EL (cell line): ENCODE data around the gene LRRC8D.

Experiments used
- DNase-seq: peaks from one replicate; pipeline ENCODE4 v3.0.0-alpha.2; 2016

LRRC8D gene

DNA sequence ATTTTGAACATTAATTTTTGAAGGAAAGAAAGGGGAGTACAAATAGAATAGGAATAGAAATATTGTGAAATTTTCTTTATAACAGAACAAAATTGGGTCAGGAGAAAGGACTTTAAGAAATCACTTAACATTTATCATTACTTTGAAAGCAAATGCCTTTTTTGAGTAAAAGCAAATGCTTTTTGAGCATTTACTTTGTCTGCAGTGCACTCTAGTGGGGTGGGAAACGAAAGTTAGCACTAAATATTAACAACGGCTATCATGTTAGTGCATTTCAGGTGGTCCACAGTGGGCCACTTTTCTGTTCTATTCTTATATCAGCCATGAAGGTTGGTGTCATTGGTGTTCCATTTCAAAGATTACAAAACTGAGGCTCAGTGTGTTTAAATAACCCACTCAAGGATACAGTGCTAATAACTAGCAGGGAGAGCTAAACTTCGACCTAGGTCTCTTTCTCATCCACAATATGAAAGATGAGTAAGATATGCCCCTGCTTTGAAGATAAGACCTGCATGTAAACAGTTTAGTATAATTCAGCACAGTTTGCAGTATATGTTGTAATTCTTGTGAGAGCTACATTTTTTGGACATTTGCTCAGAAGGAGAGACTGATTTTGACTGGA lies 13.4 kb downstream of the LRRC8D start:
- DNase-seq = no peak

- no peak for DNase-seq
Observed at GRCh38 chr1:89836252-89837035, 15.6 kb downstream of the LRRC8D start.

- no peak for DNase-seq
Observed at GRCh38 chr1:89837036-89837481, 16.2 kb downstream of the LRRC8D start.

GRCh38 chr1:89837510-89837909 lies 16.7 kb downstream of the LRRC8D start:
- DNase-seq = no peak

DNA sequence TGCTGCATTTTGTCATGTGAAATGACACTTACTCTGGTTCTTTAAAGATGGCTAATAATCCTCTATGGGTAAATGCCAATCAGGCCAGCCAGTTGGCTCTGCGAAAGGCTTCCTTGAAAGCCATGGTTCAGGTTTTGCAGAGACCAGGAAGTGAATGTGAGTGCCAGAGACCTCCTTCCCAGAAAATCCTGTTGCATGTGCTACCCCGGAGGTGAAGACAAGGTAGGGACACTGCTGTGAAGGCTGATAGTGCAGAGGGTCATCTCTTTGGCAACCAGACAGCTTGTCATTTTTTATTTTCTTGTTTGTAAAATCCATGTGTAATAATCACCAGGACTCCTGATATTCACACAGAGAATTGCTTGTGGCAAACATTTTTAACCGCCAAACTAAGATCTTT lies 18.7 kb downstream of the LRRC8D start:
- DNase-seq = no peak

DNA sequence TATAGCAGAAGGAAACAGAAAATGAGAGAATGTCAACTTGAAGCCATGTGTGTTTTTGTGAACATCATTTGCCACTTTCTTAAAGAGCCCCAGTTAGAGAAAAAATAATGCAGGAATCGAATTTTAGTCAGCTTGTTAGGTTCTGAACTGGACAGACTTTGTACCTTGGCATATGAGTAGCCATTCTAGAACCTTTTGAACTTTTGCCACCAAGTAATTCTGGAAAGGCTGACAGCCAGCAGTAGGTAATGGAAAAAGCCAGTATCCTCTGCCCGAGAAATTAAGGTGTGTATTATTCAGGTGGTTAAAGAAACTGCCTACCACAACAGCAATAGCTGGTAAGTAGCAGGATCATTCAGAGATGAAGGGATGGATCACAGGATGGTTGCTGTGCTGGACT lies 20.7 kb downstream of the LRRC8D start:
- DNase-seq = no peak

DNA sequence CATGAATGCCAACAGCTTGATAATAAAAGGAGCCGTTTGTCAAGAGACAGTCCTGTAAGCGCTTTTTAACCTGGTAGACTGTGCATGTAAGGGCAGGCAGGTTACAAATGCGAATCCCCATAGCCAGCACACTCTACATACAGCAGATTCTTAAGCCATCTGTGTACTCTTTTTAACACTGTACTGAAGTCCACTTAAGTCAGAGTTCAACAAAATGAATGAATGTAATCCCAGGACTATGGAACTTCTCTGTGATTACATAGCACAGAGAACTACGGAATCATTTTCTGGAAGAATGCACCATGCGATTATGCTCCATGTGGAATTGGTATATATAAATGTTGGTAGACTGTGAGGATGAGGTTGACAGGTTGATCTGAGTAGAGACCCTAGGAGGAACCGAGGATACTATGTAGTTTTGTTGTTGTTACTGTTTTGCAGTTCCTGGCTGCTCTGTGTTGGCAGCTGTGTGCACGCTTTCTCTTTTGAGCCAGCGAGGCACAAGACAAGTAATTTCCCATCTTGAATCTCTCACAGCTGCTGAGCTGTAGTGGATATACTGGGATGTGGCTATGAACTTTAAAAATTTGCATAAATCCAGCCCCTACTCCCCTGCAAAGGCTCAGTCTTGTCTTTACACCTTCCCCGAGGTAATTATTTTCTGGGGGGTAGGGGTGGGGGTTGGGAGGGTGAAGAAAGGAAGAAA lies 21.9 kb downstream of the LRRC8D start:
- DNase-seq = no peak

- peak; percentile 76 for DNase-seq
Observed at GRCh38 chr1:89843273-89844130, 22.7 kb downstream of the LRRC8D start.

- peak; percentile 34 for DNase-seq
Observed at GRCh38 chr1:89844241-89844807, 23.5 kb downstream of the LRRC8D start.

DNA sequence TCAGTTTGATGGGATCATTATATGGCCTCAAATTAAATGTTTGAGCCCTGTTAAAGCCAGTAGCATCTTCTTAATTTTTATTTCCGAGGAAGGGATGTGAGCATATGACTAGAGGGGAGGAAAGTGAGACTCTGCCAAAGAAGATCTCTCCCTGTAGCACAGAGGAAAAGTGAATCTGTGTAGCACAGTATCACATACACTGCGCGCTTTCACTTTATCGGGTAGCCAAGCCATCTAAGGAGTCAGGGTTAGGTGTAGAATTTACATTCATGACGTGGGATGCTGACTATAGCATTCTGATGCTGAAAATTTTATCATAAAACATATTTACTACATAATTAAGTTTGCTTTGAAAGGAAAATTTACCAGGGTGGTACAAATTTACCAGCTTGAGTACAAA lies 24.0 kb downstream of the LRRC8D start:
- DNase-seq = no peak

GRCh38 chr1:89847191-89847729 lies 26.4 kb downstream of the LRRC8D start:
- no peak for DNase-seq

DNA sequence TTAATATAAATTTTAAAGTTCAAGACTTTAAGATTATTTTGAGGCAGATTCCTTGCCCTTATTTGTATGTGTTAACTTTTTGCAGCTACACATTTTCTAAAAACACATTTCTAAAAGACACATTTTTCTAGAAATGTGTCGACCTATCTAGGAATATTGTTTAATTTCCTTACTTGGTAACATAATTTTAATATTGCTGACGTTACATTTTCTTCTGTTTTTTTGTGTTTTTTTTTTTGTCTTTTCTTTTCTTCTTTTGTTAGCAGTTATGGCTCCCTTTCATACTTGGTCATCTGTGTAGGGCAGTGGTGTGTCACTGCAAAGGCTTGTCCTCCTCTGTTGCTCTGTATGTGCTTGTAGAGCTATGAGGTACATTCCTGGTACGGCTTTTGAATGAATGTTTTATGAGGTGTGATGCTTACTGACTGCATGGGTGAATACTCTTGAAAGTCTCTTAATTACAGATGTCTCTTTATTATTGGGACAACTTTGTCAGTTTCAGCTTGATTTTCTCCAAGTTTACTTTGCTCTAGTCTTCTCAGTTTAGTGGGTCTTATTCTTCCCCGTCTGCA lies 30.1 kb downstream of the LRRC8D start:
- peak; percentile 24 for DNase-seq

- no peak for DNase-seq
Observed at GRCh38 chr1:89854140-89854539, 33.3 kb downstream of the LRRC8D start.

DNA sequence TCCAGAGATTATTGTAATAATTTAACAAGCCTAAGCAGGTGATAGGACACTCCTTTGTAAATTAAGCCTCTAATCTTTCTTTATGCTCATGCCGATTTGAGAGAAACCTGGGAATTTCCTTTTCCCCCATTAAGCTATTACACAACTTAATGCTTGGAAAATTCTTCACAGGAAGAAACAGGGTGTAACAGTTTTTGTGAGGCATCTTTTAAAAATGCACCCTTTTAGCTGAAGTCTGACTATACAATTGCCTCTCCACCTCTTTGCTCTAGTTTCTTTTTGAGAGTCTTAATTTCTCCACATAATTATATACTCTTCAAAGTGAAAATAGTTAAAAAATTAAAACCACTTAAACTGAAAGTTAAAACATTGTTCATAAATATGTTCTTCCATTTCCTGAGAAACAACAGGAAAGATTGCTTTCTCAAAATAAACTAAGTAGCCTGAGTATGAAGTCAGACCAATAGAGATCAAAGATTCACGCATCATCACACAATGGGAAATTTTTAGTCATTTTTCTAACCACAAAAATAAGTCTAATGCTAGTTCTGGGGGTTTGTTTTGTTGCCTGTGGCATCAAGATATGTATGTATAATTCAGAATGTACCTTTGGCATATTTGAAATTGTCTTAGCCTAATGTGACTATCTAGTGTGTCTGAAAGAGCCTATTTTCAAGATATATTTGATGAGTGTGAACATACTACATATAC lies 34.7 kb downstream of the LRRC8D start:
- peak; percentile 70 for DNase-seq

GRCh38 chr1:89863165-89863830 lies 42.5 kb downstream of the LRRC8D start:
- DNase-seq = no peak

- peak; percentile 85 for DNase-seq
Observed at GRCh38 chr1:89865498-89866382, 44.9 kb downstream of the LRRC8D start.

- no peak for DNase-seq
Observed at GRCh38 chr1:89866568-89866967, 45.7 kb downstream of the LRRC8D start.

GRCh38 chr1:89870998-89871397 lies 50.2 kb downstream of the LRRC8D start:
- DNase-seq = no peak

- no peak for DNase-seq
Observed at GRCh38 chr1:89871768-89872473, 51.1 kb downstream of the LRRC8D start.
